ENCODE measurements around the gene TEX264.

TEX264 gene

DNA sequence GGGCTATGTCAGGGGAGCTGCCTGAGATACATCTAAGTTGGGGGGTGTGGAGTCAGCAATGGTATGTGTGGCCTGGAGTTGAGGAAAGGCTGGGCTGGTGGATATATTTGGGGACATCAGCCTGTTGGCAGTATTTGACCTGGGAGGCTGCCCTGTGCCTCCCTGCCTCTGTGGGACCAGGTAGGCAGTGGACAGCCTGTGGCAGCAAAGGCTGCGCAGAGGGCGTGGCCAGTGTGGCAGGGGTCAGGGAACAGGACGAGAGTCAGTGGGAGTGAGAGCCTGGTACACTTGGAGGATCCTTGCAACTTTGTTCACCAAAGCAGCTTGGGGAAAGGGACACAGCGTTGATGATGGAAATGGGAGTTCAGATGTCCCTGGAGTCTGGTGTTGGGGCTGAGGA, 15.0 kb downstream of the TEX264 start:
- no peak for DNase-seq (ENCODE audit: low read depth)
- no peak overlapping the region for H3K4me3 ChIP-seq (replicated peaks; ENCODE audit: low read depth, low read length)
- TF ChIP-seq, protein P1, sequence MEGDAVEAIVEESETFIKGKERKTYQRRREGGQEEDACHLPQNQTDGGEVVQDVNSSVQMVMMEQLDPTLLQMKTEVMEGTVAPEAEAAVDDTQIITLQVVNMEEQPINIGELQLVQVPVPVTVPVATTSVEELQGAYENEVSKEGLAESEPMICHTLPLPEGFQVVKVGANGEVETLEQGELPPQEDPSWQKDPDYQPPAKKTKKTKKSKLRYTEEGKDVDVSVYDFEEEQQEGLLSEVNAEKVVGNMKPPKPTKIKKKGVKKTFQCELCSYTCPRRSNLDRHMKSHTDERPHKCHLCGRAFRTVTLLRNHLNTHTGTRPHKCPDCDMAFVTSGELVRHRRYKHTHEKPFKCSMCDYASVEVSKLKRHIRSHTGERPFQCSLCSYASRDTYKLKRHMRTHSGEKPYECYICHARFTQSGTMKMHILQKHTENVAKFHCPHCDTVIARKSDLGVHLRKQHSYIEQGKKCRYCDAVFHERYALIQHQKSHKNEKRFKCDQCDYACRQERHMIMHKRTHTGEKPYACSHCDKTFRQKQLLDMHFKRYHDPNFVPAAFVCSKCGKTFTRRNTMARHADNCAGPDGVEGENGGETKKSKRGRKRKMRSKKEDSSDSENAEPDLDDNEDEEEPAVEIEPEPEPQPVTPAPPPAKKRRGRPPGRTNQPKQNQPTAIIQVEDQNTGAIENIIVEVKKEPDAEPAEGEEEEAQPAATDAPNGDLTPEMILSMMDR (IDR thresholded peaks at IDR 0.05; ENCODE audit: low read length, missing control alignments), result no peak

DNA sequence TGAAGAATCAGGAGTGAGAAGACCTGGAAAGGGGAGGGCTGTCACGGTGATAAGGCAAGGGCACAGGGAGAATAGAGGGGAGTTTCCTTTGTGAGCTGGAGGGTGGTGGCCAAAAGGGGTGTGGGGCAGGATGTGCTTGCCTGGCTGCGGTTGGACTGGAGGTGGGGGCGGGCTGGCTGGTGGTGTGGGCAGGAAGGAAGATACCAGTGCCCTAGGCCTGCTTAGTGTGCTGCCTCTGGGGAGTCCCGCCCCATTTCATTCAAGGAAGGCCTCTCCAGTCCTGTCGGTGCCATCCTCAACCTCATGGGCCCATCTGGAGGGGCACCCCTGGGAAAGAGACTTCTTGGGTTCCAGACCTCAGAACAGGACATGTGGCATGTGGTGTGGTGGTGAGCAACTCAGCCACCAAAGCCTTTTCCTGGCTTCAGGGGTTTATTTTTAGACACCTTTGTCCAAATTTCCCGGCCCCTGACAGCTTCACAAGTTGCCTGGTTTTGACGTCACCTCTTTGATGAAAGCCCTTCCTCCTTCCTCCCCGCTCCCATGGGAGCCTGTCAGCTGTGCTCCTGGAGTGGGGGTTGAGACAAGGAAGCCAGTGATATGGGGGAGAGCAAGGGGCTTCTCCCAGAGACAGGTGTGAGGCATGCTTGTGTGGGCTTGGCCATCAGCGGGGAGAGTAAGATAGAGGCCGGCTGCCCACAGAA, 15.6 kb downstream of the TEX264 start:
- DNase-seq (ENCODE audit: low read depth), result peak; percentile 69
- H3K4me3 ChIP-seq (replicated peaks; ENCODE audit: low read depth, low read length), result no peak overlapping the region
- TF ChIP-seq, protein P1 (IDR thresholded peaks at IDR 0.05; ENCODE audit: low read length, missing control alignments), result no peak

DNA sequence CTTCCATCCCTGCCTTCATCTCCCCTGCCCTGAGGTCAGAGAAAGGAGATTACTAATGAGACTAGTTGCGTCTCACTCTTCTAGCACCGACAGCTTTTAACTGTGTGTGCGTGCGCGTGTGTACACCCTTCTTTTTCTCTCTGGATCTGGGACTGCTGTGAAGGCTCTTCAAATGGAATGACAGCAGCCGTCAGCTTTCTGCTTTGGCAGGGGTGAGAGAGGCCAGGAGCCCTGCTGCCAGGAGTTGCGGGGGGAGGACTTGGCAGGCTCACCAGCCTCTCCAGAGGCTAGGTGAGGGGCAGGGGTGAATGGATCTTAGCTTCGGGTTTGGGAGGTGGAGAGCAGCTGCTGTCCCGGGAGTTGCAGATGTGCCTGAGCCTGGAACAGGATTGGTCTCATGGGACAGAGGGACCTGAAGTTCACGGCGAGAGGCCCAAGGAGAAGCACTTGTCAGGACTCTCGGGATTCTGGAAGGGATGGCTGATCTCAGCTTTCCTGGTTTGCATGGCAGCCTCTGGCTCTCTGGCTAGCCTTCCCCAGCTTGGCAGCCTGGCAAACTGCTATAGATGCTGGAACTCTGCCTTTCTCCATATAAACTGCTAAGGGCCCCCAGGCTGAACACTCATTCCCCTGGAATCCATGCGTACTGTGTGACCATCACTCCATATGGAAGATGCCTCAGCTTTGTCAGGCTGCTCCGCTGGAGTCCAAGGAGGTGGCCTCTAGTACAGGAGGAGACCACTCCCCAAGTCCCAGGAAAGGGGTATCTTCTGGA, 16.6 kb downstream of the TEX264 start:
- H3K4me3 ChIP-seq (replicated peaks; ENCODE audit: low read depth, low read length), result no peak overlapping the region
- TF ChIP-seq, protein P1 (IDR thresholded peaks at IDR 0.05; ENCODE audit: low read length, missing control alignments), result no peak
- DNase-seq (ENCODE audit: low read depth), result peak; percentile 16

DNA sequence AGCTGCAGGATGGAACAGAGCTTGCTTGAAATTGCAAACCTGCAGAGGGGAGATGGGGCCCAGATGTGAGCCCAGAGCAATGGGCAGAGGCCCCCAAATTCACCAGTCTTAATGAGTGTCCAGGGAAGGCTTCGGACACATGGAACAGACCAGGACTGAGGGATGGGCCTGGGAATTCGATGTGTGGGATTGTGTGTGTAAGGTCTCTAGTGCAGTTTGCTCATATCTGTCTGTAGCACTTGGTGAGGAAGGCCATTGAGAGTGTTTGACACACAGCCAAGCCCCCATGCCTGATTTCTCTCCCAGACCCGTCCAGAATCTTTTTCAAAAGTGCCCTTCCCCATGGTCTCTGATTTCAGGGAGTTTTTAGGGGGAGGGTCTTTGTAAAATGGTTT, 17.2 kb downstream of the TEX264 start:
- TF ChIP-seq, protein P1 (IDR thresholded peaks at IDR 0.05; ENCODE audit: low read length, missing control alignments), result no peak

DNA sequence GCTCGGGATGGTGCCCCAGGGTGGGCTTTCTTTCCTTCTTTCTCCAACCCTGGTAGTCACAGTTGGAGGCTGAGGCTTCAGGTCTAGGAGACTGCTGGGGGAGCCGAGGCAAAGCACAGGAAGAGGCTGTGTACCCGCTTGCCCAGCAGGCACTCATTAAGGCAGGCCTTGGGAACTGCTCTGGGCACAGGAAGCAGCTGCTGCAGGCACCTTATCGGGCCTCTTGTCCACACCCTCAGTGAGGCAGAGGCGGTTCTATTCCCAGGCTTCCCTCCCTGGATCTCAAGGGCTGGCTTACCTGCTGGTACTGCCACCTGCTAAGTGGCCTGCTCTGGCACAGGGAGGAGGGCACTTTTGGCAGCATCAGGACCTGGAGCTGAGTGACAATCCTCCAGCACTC, 20.0 kb downstream of the TEX264 start:
- no peak overlapping the region for H3K4me3 ChIP-seq (replicated peaks; ENCODE audit: low read depth, low read length)
- no peak for DNase-seq (ENCODE audit: low read depth)

More for the DNA sequence above, 17.2 kb downstream of the TEX264 start:
- H3K4me3 ChIP-seq (replicated peaks; ENCODE audit: low read depth, low read length), result no peak overlapping the region
- DNase-seq (ENCODE audit: low read depth), result no peak

DNA sequence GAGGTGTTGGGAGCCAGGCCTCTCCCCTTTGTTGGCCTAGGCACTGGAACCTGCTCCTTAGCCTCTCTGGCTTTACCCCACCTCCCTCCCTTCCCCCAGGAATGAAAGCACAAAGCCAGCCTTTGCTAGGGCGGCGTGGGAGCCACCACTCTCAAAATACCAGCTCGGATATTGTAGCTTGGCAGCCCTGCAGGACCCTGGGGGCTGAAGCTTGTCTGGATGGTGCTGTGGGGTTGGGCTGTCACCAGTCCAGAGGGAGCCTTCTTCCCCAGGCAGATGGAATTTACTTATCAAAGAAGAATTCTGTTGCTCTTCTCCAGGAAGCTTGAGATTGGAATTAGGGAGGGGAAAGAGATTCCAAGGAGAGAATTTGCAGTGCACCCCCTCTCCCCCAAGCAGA, 20.9 kb downstream of the TEX264 start:
- DNase-seq (ENCODE audit: low read depth), result no peak
- TF ChIP-seq, protein P1 (IDR thresholded peaks at IDR 0.05; ENCODE audit: low read length, missing control alignments), result no peak
- no peak overlapping the region for H3K4me3 ChIP-seq (replicated peaks; ENCODE audit: low read depth, low read length)

More for the DNA sequence above, 20.0 kb downstream of the TEX264 start:
- TF ChIP-seq, protein P1 (IDR thresholded peaks at IDR 0.05; ENCODE audit: low read length, missing control alignments), result no peak

Data from fibroblast of pulmonary artery (primary cell).